HCT116 (cell line): ENCODE measurements around the gene OPHN1. TPM values are rescaled to one million over a fixed set of nuclear protein-coding genes. Genes with fewer than 3 reads are reported as not detected.

ENCODE experiments used
- ATAC-seq: fragments of 200-7000 bp; cut with Tn5 transposase; 2 replicates; pipeline ENCODE4 v1.9.1; 2020; ENCODE audit warnings: mild to moderate bottlenecking, moderate library complexity
- BruUV-seq: library from RNA; stranded (reverse); fragments of 400-500 nt; replicated peaks from 2 replicates; lab custom pipeline; 2021; lab: Mats Ljungman, UMichigan
- CTCF ChIA-PET: fragments of 300-600 bp; sonication (Branson Sonifier 250); formaldehyde crosslinking; loops from one replicate; lab custom pipeline; 2021; ENCODE audit warnings: antibody characterized with exemption; lab: Charles Lee
- POLR2A ChIA-PET: fragments of 300-600, 350-600 bp; sonication (Branson Sonifier 250); formaldehyde crosslinking; loops from one replicate; lab custom pipeline; 2021; ENCODE audit warnings: antibody characterized with exemption; lab: Charles Lee
- RAD21 ChIA-PET, 2 experiments: fragments of 300-600 bp; sonication (Branson Sonifier 250); formaldehyde crosslinking; loops; one replicate each; lab custom pipeline; 2023; ENCODE audit warnings: low total read pairs in 2 of 2; ENCODE audit not compliant: uncharacterized antibody in 2 of 2, unreplicated experiment in 2 of 2, low non-redundant PET in 1 of 2; lab: Charles Lee
- DNase-seq: peaks from one replicate; pipeline ENCODE4 v3.0.0-alpha.2; 2010; ENCODE audit warnings: low read depth, low spot score
- H2AFZ ChIP-seq: fragments of 200-600 bp; shearing (Covaris generic), sonication (generic); 2 replicates; pipeline ENCODE4 v1.6.1; 2017; ENCODE audit warnings: low read depth, mixed run types, mixed read lengths, antibody characterized with exemption, low read length; ENCODE audit not compliant: poor library complexity, severe bottlenecking
- H3K27ac ChIP-seq: 2 replicates; pipeline ENCODE4 v1.5.1; 2012; ENCODE audit warnings: low read depth, low read length
- H3K27me3 ChIP-seq: fragments of 200-600 bp; sonication (generic); 2 replicates; pipeline ENCODE4 v1.6.1; 2016; ENCODE audit warnings: mixed run types, low read length, mixed read lengths; ENCODE audit not compliant: insufficient read depth
- H3K36me3 ChIP-seq, 2 experiments: fragments of 200-500 bp in 1 of 2; fragments of 200-600 bp in 1 of 2; sonication (Bioruptor generic) in 1 of 2; sonication (generic) in 1 of 2; 2 replicates each; pipeline versions ENCODE4 v1.5.1 to v1.6.1; 2014 to 2016; ENCODE audit warnings: low read length in 2 of 2, inconsistent platforms in 1 of 2, mixed read lengths in 1 of 2, mixed run types in 1 of 2; ENCODE audit not compliant: insufficient read depth in 2 of 2, control insufficient read depth in 1 of 2
- H3K4me1 ChIP-seq, 2 experiments: fragments of 200-600 bp in 1 of 2; sonication (generic) in 1 of 2; 2 replicates each; pipeline versions ENCODE4 v1.5.1 to v1.6.1; 2012 to 2017; ENCODE audit warnings: low read length in 2 of 2, inconsistent platforms in 1 of 2, mild to moderate bottlenecking in 1 of 2, mixed read lengths in 1 of 2, mixed run types in 1 of 2, moderate library complexity in 1 of 2; ENCODE audit not compliant: insufficient read depth in 2 of 2, control insufficient read depth in 1 of 2
- H3K4me2 ChIP-seq: fragments of 200-600 bp; sonication (generic); 2 replicates; pipeline ENCODE4 v1.6.1; 2017; ENCODE audit warnings: mixed run types, low read length, mixed read lengths
- H3K4me3 ChIP-seq, 2 experiments: fragments of 200-600 bp in 1 of 2; sonication (generic) in 1 of 2; replicated peaks in 1 of 2; 2 replicates each; pipeline ENCODE4 v1.5.1; 2011 to 2016; ENCODE audit warnings: low read length in 2 of 2, control low read depth in 1 of 2, low read depth in 1 of 2, mild to moderate bottlenecking in 1 of 2, mixed read lengths in 1 of 2, mixed run types in 1 of 2
- H3K79me2 ChIP-seq: fragments of 200-600 bp; sonication (generic); 2 replicates; pipeline ENCODE4 v1.6.1; 2017; ENCODE audit warnings: mild to moderate bottlenecking, mixed run types, low read length, moderate library complexity, mixed read lengths; ENCODE audit not compliant: insufficient read depth
- H3K9ac ChIP-seq: fragments of 200-600 bp; sonication (generic); 2 replicates; pipeline ENCODE4 v1.6.1; 2016; ENCODE audit warnings: low read length, mixed read lengths
- H3K9me2 ChIP-seq: fragments of 200-600 bp; sonication (generic), shearing (Covaris generic); 2 replicates; pipeline ENCODE4 v1.6.1; 2017; ENCODE audit warnings: mixed run types, mild to moderate bottlenecking, moderate library complexity; ENCODE audit not compliant: insufficient read depth
- H3K9me3 ChIP-seq, 2 experiments: fragments of 200-500 bp in 1 of 2; fragments of 200-600 bp in 1 of 2; sonication (Bioruptor generic) in 1 of 2; sonication (generic) in 1 of 2; 2 replicates each; pipeline ENCODE4 v1.6.1; 2014 to 2017; ENCODE audit warnings: low read length in 2 of 2, mixed read lengths in 2 of 2, inconsistent platforms in 1 of 2, low read depth in 1 of 2, mild to moderate bottlenecking in 1 of 2, mixed run types in 1 of 2, moderate library complexity in 1 of 2; ENCODE audit not compliant: control insufficient read depth in 1 of 2, insufficient read depth in 1 of 2
- H4K20me1 ChIP-seq: fragments of 200-600 bp; sonication (generic), shearing (Covaris generic); 2 replicates; pipeline ENCODE4 v1.6.1; 2017; ENCODE audit warnings: mixed run types, mild to moderate bottlenecking, moderate library complexity; ENCODE audit not compliant: insufficient read depth
- ATF3 ChIP-seq: IDR thresholded peaks from 2 replicates; pipeline ENCODE4 v1.6.1; 2012
- CBX3 ChIP-seq: IDR thresholded peaks from 2 replicates; pipeline ENCODE4 v1.6.1; 2012; ENCODE audit warnings: low read depth
- CEBPB ChIP-seq: IDR thresholded peaks from 2 replicates; pipeline ENCODE4 v1.6.1; 2012; ENCODE audit warnings: low read depth
- EZH2 ChIP-seq: fragments of 200-600 bp; sonication (generic); IDR thresholded peaks from 2 replicates; pipeline ENCODE4 v1.6.1; 2017; ENCODE audit warnings: antibody characterized with exemption, mixed run types
- EZH2phosphoT487 ChIP-seq: fragments of 200-600 bp; IDR thresholded peaks from 2 replicates; pipeline ENCODE4 v1.6.1; 2018; ENCODE audit warnings: antibody characterized with exemption, borderline replicate concordance
- FOSL1 ChIP-seq: IDR thresholded peaks from 2 replicates; pipeline ENCODE4 v1.6.1; 2012; ENCODE audit warnings: low read depth
- JUND ChIP-seq: IDR thresholded peaks from 2 replicates; pipeline ENCODE4 v1.6.1; 2012
- MAX ChIP-seq: IDR thresholded peaks from 2 replicates; pipeline ENCODE4 v1.6.1; 2012
- POLR2AphosphoS5 ChIP-seq: IDR thresholded peaks from 2 replicates; pipeline ENCODE4 v1.6.1; 2011; ENCODE audit warnings: mild to moderate bottlenecking, low read depth, low read length, moderate library complexity
- REST ChIP-seq: IDR thresholded peaks from 2 replicates; pipeline ENCODE4 v1.6.1; 2012; ENCODE audit warnings: low read depth
- SP1 ChIP-seq: IDR thresholded peaks from 2 replicates; pipeline ENCODE4 v1.6.1; 2012; ENCODE audit warnings: low read depth
- TCF7L2 ChIP-seq: IDR thresholded peaks from 2 replicates; pipeline ENCODE4 v1.7.0; 2011; ENCODE audit warnings: borderline replicate concordance, inconsistent platforms; ENCODE audit not compliant: insufficient read depth, insufficient read length; ENCODE audit errors: extremely low read depth
- YY1 ChIP-seq: IDR thresholded peaks from 2 replicates; pipeline ENCODE4 v1.6.1; 2011; ENCODE audit warnings: low read length, low read depth, moderate library complexity, mild to moderate bottlenecking; ENCODE audit not compliant: insufficient replicate concordance; ENCODE audit errors: extremely low read depth
- ZBTB33 ChIP-seq: IDR thresholded peaks from 2 replicates; pipeline ENCODE4 v1.6.1; 2011; ENCODE audit warnings: mild to moderate bottlenecking, low read length, moderate library complexity; ENCODE audit not compliant: insufficient replicate concordance; ENCODE audit errors: extremely low read depth
- ZNF274 ChIP-seq: fragments of 200-500 bp; sonication (Bioruptor generic); IDR thresholded peaks from 2 replicates; pipeline ENCODE4 v1.6.1; 2014; ENCODE audit warnings: mild to moderate bottlenecking, low read depth, low read length, inconsistent platforms
- intact Hi-C: fragments of 100-400 bp; cut with micrococcal nuclease; formaldehyde crosslinking; loops from 2 replicates; pipeline ENCODE4 v1.10.0; 2022
- total RNA-seq: library from RNA; stranded (reverse); gene quantifications from one replicate; pipeline ENCODE4 v1.2.1, GENCODE V29; 2021; ENCODE audit not compliant: unreplicated experiment

OPHN1 gene
- total RNA-seq, 1 experiment from 2014 or later: 2.9 TPM

GRCh38 chrX:68440442-68440841, 7.1 kb upstream of the OPHN1 start:
- CTCF ChIA-PET: no interaction called here
- RAD21 ChIA-PET: no interaction called here

More at GRCh38 chrX:68440442-68440841, 7.1 kb upstream of the OPHN1 start:
- no TSS peak for BruUV-seq
- H3K9me3 ChIP-seq: no peaks in the 10 kb centered on the region
- H3K9me2 ChIP-seq: no peaks in the 10 kb centered on the region
- H3K4me3 ChIP-seq: no peak overlapping the region
- H3K79me2 ChIP-seq: no peaks in the 10 kb centered on the region
- DNase-seq (no peak), ATAC-seq (no peak)
- intact Hi-C loops: no loop called here
- no peaks in the 10 kb centered on the region for H3K27me3 ChIP-seq
- TF ChIP-seq EZH2: no peak
- TF ChIP-seq REST: no peak
- no peak for TF ChIP-seq POLR2AphosphoS5
- TF ChIP-seq CBX3: no peak
- no peak for TF ChIP-seq ZBTB33
- no peak for TF ChIP-seq TCF7L2
- TF ChIP-seq EZH2phosphoT487: no peak
- TF ChIP-seq FOSL1: no peak
- no peak for TF ChIP-seq ATF3
- TF ChIP-seq MAX: no peak
- no peak for TF ChIP-seq SP1
- no peak for TF ChIP-seq CEBPB
- TF ChIP-seq ZNF274: no peak
- TF ChIP-seq JUND: no peak
- no peak for TF ChIP-seq YY1
- no peak overlapping the region for H3K9ac ChIP-seq
- no peak overlapping the region for H3K27ac ChIP-seq
- no peak overlapping the region for H2AFZ ChIP-seq
- peaks cover 2 to 14% of the 10 kb centered on the region in 2 experiments; a peak in 3 of 4 replicates for H3K4me1 ChIP-seq
- H3K36me3 ChIP-seq: no peaks in the 10 kb centered on the region
- H4K20me1 ChIP-seq: no peaks in the 10 kb centered on the region
- no peak overlapping the region for H3K4me2 ChIP-seq
- POLR2A ChIA-PET: no interaction called here
